ENCODE data around the gene LTC4S.

- TF ChIP-seq EZH2 (IDR thresholded peaks at IDR 0.05; ENCODE audit: borderline replicate concordance, low read length) (no peak), CTCF (IDR thresholded peaks at IDR 0.05; ENCODE audit: low read length) (no peak)
These were observed 43.6 kb downstream of the LTC4S start for GRCh38 chr5:179837076-179838011.

All from OCI-LY1 (cell line).